H1 (cell line): ENCODE results near the gene STRIP2.

Experiments
- CTCF ChIP-seq, 3 experiments: IDR thresholded peaks; 1 replicate in 2 of 3; 2 replicates in 1 of 3; pipeline versions ENCODE4 v1.5.1 to v1.6.1; 2011; ENCODE audit warnings: low read length in 3 of 3, mild to moderate bottlenecking in 3 of 3, inconsistent platforms in 2 of 3, low read depth in 1 of 3, moderate library complexity in 1 of 3; ENCODE audit not compliant: insufficient read depth in 1 of 3; ENCODE audit errors: control extremely low read depth in 1 of 3
- SP2 ChIP-seq: IDR thresholded peaks from 2 replicates; pipeline ENCODE4 v1.6.1; 2012; ENCODE audit warnings: mild to moderate bottlenecking, low read length, inconsistent platforms
- TBP ChIP-seq: IDR thresholded peaks from 2 replicates; pipeline ENCODE4 v1.6.1; 2011; ENCODE audit warnings: low read depth, low read length, improper control_type of control experiment

GRCh38 chr7:129426482-129426881, 7.8 kb upstream of the STRIP2 start:
- TF ChIP-seq CTCF (IDR thresholded peaks at IDR 0.05; ENCODE audit: control extremely low read depth in 1 of 3, insufficient read depth in 1 of 3, low read depth in 1 of 3, low read length in 3 of 3) (no peak), SP2 (no peak), TBP (no peak)
